GM18507 (cell line): ENCODE results near the gene UPK3B.
"Not testable (repeated sequence)": the region's sequence is repeated elsewhere in the genome, so short reads cannot be mapped to it uniquely, and the experiment has no call there.

Experiments used
- DNase-seq: peaks from one replicate; pipeline ENCODE4 v3.0.0; 2011; ENCODE audit warnings: low read depth; ENCODE audit not compliant: insufficient read length; ENCODE audit errors: extremely low spot score
- FAIRE-seq: peaks from 2 replicates; lab custom pipeline; 2011; peaks lifted over from hg19 to GRCh38; lab: Jason Lieb, UNC

UPK3B gene

DNA sequence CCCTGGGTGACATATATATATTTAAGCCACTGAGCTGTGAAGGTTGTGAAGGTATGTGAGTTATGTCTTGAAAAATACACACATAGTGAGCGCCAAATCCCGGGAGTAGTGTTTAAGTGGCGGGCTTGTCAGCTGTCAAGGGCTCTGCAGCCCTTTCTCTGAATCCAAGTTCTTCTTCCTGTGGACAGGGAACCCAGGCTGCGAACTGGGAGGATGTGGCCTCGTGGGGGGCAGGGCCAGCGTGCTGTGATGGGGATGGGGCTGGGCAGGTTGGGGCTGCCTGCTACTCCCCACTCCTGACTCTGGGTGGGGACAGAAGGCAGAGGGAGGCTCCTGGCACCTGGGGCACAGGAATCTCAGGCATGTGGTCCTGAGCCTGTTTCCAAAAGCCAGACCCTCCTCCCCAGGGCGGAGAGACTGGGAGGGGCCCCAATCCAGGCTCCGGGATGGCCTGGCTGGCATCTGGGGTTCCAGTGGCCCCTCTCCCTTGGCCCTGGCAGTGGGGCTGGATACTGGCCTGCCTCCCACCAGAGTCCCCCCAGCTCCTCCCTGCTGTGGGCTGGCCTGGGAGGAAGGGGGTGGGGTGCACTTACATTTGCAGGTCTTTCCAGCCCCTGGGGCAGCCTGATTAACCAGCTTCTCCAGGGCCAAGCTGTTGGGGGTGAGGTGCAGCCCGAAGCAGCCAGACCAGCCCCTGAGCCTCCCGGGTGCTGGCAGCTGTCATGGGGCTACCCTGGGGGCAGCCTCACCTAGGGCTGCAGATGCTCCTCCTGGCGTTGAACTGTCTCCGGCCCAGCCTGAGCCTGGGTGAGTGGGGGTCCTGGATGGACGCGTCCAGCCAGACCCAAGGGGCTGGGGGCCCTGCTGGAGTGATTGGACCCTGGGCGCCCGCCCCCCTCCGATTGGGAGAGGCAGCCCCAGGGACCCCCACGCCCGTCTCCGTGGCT is at the start of gene UPK3B:
TSS of gene UPK3B (plus strand) at position 622 of the 947 bp plus-strand sequence. CDS start at position 723, 101 bp downstream.
- DNase-seq: no peak
- no peak for FAIRE-seq

GRCh38 chr7:76460767-76461166 is 49.6 kb upstream of the UPK3B start:
- not testable (repeated sequence) for FAIRE-seq, DNase-seq

GRCh38 chr7:76461464-76462101 is 48.8 kb upstream of the UPK3B start, which contains the start of gene DTX2:
Gene DTX2 (plus strand): TSS chr7:76461709. CDS start chr7:76480510, 18,801 bp downstream.
- peak; percentile 91 for FAIRE-seq
- DNase-seq: not testable (repeated sequence)

- FAIRE-seq, DNase-seq: not testable (repeated sequence)
Observed at GRCh38 chr7:76462271-76462882, 48.0 kb upstream of the UPK3B start.

DNA sequence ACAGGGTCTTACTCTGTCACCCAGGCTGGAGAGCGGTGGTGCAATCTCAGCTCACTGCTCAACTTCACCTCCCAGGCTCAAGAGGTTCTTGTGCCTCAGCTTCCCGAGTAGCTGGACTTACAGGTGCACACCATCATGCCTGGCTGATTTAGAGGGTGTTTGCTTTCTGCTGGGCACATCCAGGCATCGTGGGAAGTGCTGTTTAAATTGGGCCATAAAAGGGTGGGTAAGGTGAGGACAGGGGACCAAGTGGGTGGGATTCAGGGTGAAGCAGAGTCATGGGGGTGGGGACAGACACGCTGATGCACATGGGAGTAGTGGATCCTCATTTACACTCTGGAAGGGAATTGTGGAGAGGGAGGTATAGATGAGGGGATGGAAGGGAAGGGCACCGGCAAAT is 45.4 kb upstream of the UPK3B start:
- FAIRE-seq, DNase-seq: not testable (repeated sequence)

DNA sequence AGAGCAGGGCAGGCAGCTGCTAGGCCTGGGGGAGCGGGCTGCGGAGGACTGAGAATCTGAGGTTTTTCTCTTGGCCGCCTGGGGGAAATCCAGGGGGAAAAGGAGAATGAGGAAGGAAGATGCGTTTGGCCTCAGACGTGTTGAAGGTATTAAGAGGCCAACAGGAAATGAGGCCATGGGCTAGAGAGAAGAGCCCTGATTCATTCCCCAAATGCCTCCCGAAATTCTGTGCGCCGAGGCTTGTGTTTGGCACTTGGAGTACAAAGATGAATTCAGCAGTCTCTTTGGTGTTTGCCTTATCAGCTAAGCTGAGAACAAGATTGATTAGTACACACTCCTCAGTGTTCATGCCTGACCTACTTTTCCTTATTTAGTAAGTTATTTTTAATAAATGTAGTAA is 44.4 kb upstream of the UPK3B start:
- DNase-seq: not testable (repeated sequence)
- FAIRE-seq: peak; percentile 5

DNA sequence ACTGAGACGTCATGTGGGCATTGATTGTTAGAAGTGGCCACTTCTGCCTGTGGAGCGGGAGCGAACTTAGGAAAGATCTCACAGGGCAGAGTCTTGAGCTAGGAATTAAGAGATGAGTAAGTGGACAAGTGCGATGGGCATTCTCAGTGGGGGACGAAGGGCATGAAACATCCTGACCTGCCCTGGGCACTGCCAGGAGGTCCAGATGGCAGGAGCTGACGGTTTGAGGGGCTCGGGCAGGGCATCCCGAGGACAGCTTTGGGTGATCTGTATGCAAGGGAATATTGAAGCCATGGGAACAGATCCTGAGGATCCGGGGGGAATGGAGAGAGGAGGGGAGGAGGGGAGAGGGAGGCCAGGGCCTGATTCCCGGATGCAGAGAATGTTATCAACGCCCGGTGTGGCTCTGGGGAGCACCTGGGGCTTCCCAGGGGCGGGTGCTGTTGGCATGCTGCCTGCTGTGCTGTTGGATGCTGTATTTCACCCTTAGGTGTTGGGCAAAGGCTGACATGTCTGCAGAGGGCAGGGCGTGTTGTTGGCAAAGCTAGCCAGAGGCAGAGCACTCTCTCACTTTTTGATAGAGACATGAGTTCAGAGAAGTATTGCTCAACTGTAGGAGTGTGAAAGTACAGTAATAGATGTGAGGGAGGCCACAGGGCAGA is 42.5 kb upstream of the UPK3B start:
- not testable (repeated sequence) for DNase-seq, FAIRE-seq

- not testable (repeated sequence) for DNase-seq, FAIRE-seq
Observed at GRCh38 chr7:76471556-76472221, 38.7 kb upstream of the UPK3B start.

DNA sequence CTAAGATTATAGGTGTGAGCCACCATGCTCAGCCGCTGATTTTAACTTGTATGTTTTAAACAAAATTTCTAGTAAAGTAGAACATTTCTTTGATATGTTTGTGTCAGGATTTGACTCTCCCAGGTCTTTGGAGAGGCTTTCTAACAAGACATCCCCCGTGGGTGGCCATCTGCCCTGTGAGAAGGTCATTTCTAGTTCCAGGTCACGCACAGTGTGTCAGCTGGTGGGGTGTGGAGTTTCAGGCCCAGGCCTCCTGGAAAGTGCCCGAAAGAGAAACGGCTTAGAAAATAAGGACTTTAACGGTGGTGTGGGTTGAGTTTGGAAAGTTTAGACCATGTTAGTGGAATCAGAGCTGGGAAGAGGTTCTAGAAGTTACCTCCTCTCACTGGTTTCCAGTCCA is 37.3 kb upstream of the UPK3B start:
- not testable (repeated sequence) for FAIRE-seq, DNase-seq

DNA sequence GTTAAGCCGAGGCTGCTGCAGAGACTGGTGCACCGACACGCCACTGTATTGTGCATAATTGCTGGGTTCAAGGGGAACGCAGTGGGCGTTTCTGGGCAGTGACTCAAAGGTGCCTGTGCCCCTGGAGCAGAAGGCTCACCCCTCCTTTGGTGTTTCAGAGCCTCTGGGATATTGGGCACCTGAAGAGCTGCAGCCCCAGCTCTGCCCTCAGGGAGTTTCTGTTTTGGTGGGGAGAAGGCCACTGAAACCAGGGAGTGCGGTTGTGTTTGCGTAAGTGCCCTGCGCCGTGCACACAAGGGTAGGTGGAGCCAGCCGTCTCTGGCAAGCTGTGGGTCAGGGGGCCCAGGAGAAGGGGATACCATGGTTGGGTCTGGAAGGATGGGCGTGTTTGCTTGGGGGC is 34.1 kb upstream of the UPK3B start:
- not testable (repeated sequence) for DNase-seq, FAIRE-seq

DNA sequence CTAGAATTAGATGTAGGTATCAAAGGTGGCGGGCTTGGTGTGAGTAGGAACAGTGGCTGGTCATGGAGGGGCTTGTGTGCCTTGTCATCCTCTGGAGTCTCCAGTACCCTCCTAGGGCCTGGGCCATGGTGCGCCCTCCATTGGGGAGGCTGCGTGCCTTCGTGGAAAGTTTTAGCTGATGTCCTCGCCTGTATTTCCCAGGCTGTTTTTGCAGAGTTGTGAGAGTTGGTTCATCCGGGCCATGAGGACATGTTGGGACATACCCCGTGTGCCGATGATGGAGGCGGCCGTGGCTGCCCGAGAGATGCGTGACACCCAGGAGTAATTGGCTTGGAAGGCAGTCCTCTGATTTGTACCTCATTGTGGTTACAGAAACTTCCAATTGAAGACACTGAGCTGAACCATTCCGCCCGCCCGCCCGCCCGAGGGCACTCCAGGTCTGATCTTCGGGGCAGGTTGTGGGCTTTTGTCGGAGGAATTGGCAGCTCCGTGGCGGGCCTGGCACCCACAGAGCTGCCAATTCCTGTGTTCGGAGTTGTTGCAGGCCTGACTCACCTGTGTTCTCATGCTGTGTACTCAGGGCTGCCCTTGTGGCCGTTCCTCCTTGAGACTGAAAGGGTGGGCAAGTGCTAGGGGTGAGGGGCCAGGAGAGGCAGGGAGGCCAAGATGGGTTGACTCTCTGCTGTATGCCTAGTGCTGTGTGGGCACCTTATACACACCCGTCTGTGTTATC is 33.4 kb upstream of the UPK3B start:
- DNase-seq, FAIRE-seq: not testable (repeated sequence)

DNA sequence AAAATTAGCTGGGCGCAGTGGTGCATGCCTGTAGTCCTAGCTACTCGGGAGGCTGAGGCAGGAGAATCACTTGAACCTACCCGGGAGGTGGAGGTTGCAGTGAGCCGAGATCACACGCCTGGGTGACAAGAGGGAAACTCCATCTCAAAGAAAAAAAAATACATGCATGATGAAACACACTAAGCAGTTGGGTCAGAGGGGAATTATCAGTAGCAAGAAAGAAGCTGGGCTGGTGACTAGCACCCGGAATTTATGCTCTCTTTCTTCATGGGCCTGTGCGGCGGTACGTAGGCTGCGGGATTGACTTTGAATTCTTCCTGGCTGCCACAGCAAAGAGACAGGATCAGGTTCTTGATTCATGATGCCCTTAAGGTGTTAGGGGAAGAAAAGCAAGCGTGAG is 30.7 kb upstream of the UPK3B start:
- FAIRE-seq, DNase-seq: not testable (repeated sequence)

DNA sequence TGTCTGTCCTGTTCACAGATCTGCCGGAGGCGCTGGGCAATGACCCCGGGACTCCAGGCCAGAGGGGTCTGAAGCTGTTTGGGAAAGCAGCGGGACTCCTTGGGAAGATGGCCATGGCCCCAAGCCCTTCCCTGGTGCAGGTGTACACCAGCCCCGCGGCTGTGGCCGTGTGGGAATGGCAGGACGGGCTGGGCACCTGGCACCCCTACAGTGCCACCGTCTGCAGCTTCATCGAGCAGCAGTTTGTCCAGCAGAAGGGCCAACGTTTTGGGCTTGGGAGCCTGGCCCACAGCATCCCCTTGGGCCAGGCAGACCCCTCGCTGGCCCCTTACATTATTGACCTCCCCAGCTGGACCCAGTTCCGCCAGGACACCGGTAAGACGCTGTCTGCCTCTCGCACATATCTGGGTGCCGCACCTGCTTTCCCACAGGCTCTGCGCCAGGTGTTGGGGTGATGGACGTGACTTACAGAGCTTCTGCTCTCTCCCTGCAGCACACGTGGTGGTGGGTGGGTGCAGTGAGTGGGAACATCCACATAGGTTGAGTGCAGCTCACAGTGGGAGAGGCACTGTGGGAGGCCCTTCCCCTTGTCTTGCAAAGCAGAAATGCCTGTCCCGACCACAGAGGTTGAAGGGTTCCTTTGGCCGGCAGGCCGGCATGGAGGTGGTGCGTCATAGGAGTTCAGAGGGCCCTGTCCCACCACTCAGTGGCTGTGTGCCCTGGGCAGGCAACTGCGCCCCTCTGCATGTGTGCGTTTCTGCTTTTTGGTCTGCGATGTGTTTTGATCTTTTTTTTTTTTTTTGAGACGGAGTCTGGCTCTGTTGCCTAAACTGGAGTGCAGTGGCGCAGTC is 29.7 kb upstream of the UPK3B start:
- not testable (repeated sequence) for FAIRE-seq, DNase-seq

- not testable (repeated sequence) for FAIRE-seq, DNase-seq
Observed at GRCh38 chr7:76482660-76483059, 27.7 kb upstream of the UPK3B start.

GRCh38 chr7:76483081-76483480 is 27.3 kb upstream of the UPK3B start:
- FAIRE-seq, DNase-seq: not testable (repeated sequence)

DNA sequence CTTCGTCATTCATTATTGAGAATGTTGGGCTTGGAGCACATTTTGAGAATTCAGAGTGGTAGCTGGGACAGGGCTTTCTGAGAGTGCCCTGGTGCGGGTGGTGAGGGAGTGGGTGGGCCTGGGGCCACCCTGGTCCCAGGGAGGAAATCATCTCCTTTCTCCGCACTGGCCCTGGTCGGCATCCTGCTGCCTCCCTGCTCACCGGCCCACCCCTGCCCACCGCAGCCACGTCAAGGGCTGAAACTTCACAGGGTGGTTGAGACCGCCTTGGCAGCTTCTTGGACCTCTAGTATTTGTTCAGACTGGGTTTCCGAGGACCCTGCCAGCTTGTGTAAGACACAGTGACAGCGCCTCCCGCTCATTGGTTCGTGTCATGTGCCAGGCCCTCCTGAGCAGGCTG is 25.9 kb upstream of the UPK3B start:
- DNase-seq, FAIRE-seq: not testable (repeated sequence)
